Measurements from ENCODE around the gene PCGF5. TPM values are rescaled to one million over a fixed set of nuclear protein-coding genes. Genes with fewer than 3 reads are reported as not detected.
"Not testable (repeated sequence)": the region's sequence is repeated elsewhere in the genome, so short reads cannot be mapped to it uniquely, and the experiment has no call there.

The PCGF5 gene
- total RNA-seq, 1 donor from 2014 or later = 38.6 TPM

GRCh38 chr10:91208642-91209041, 11.8 kb upstream of the PCGF5 start:
- DNase-seq (ENCODE audit: low spot score) = no peak

DNA sequence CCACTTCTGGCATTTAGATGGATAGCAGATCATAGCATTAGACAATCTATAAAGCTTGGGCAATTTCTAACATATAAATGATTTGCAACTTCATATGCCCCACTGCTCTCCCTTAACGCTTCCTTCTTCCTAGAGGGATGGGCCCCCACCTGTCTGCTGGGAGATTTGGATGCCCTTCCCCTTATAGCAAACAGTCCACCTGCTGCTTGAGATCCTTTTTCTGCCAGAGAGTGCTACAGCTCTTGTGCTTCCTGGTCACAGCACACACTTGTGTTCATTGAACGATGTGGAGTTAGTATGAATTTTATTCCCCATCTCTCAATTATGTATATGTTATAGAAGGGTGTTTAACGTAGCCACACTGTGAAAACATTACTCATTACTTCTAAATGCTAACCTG, 10.4 kb upstream of the PCGF5 start:
- no peak for DNase-seq (ENCODE audit: low spot score)

DNA sequence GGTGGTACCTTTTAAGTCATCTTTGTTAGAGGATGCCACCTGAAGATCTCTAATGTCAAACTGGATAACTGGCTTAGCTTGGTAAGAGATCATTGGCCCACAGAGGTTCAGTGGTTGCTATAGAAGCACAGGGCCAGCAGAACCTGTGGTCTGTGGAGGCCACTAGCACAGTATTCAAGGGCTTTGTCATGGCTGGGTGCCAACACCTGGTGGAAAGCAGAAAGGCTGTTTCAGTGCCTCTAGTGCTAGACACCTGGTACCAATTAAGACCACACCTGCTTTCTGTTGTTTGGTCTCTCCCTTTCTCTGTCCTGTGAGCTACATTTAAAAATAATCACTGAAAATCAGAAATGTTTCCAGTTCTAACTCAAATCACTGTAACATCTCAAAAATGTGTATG, 10.0 kb upstream of the PCGF5 start:
- DNase-seq (ENCODE audit: low spot score) = no peak

- DNase-seq (ENCODE audit: low spot score) = no peak
Observed at GRCh38 chr10:91211675-91212074, 8.8 kb upstream of the PCGF5 start.

DNA sequence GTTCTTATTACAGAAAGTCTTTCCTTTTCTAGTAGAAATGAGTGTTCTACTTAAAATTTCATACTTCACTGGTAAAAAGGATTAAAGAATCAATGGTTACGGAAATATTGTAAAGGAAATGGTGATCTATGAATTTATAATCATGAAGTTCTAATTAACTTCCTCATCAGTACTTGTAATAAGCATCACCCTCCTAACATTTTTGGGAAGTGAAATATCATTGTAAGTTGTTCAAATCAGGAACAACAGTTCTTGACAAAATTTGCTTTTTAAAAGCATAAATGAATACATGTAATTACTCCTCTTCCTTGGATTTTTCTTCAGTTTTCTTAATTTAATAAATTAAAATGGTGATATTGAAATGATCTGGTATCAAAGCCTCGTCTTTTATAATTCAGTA, 5.6 kb upstream of the PCGF5 start:
- DNase-seq (ENCODE audit: low spot score) = no peak

- no peak for DNase-seq (ENCODE audit: low spot score)
Observed at GRCh38 chr10:91215384-91215783, 5.1 kb upstream of the PCGF5 start.

- DNase-seq (ENCODE audit: low spot score) = no peak
Observed at GRCh38 chr10:91219371-91220193, 881 bp upstream of the PCGF5 start.

GRCh38 chr10:91220954-91221675, 652 bp downstream of the PCGF5 start:
- DNase-seq (ENCODE audit: low spot score) = no peak

DNA sequence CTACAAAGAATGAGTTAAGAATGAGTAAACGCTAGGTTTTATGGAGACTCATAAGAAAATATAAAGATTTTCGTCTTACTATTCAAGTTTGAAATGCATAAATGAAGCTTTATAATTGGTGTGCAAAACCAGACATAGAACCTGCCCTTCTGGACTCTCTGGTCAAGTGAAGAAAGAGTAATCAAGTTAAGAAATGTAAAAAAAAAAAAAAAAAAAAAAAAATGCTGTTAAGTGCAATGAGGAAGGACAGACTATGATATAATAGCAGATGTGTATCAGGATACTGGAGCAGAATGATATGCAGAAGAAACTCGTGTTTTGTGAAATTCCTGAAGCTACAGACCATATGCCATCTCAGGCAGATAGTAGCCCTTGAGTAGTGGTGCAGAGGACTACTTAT, 5.6 kb downstream of the PCGF5 start:
- no peak for DNase-seq (ENCODE audit: low spot score)

- no peak for DNase-seq (ENCODE audit: low spot score)
Observed at GRCh38 chr10:91227576-91227975, 7.1 kb downstream of the PCGF5 start.

DNA sequence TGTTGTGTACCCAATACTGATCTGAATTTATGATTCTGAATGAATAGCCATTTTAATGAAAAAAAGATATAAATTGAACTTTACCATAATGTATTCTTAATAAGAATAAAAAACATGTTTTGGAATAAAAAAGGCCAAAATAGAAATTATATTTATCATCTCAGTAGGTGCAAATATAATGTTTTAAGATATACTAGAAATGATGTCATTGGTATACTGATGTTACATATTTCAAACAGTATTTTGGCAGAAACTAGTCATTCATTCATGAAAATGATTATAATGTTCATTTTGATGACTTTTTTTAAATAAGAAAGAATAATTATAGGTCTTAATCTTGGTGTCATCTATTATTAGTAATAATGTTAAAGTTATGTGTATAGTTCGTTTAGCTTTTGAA, 9.2 kb downstream of the PCGF5 start:
- DNase-seq (ENCODE audit: low spot score) = no peak

DNA sequence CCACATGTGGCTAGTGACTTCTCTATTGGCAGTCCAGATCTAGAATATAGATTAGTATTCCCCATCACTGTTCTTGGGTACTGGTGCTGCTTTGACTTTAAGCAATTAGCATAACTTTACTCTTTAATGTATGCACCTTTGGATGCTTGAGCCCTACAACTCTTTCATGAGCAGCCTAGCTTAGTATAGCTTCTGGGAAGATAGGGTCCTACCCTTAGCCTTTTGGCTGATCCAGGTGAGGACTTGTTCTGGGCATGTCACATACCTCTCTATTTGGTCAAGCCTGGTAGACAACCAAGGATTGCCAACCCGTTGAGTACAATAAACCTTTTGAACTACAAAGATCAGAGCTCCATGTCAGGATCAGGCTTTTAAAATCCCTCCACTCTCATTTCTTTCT, 17.7 kb downstream of the PCGF5 start:
- DNase-seq (ENCODE audit: low spot score) = no peak

DNA sequence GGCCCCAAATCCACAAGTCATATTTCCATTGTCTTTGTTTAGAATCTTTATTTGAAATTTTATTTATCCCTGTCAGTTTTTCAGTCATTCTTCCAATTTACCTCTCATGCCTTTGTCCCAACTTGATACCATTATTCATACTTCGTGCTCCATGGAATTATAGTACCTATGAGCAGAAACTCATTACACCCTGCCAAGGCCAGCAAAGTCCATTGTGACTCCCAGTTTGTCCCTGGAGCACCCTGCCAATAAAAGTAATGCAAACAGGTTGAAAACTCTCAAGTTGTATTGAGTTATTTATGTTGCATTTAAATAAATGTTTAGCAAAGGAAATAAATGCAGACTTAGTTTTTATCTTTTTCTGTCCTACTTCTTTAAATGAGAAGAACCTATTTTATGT, 19.3 kb downstream of the PCGF5 start:
- no peak for DNase-seq (ENCODE audit: low spot score)

GRCh38 chr10:91242940-91243339, 22.5 kb downstream of the PCGF5 start:
- DNase-seq (ENCODE audit: low spot score) = no peak

- no peak for DNase-seq (ENCODE audit: low spot score)
Observed at GRCh38 chr10:91247360-91248111, 27.1 kb downstream of the PCGF5 start.

DNA sequence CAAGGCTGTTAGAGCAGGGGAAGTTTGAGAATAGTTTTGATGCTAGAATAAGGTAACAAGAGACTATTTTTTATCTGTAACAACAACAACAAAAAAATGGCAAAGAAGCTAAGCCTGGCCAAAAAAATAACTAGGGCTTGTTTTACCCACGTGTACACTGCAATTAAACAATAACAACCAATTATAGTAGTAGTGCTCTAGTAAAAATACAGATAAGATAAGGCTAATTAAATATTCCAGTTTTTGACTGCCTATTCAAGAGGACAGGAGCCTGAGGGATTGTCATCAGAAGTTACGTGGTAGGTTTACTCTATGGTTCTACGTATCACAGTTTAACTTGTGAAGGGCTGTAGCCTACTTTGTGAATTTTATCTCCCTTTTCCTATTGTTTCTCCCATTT, 29.2 kb downstream of the PCGF5 start:
- no peak for DNase-seq (ENCODE audit: low spot score)

GRCh38 chr10:91250341-91250740, 29.9 kb downstream of the PCGF5 start:
- DNase-seq (ENCODE audit: low spot score) = no peak

DNA sequence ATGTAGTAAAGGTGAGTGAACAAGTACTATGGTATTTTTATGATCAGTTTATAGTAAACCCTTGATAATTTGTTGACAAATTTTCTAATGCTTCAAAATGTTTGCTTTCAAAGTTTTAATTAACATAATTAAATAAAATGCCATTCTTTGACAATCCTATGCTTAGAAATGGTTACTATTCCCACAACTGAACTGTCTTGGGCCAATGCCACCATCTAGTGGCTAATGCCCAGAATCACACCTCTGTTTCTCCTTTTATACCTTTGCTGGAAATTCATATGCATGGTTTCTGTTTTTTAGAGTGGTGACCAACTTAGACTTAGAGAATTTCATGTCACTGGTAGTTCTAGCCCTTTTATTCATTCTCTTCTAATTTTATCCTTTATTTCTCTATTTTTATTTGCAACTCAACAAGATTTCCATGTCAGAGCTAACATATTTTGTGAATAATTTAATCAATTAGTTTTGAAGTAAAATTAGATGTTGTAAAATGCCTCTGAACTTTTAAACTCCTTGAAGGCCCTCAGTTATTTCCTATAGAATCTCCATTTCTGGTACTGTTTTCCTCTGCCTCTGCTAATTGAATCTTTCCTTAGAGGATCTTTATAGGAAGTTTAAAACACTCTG, 31.1 kb downstream of the PCGF5 start:
- no peak for DNase-seq (ENCODE audit: low spot score)

DNA sequence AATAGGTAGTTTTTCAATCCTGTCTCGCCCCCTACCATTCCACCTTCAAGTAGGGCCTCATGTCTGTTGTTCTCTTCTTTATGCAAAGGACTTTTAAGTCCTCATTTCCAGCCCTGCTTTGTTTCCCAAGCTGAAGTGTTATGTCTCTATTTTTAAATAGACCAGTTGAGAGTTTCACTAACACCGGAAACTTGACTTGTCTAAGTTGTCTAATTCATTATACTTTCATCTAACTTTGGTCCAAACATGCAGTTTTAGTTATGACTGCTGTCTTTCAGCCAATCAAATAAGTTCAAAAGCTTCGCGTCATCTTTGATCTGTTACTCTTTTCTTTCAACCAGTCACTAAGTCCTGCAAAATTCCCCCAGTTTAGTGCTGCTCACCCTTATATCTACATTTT, 32.8 kb downstream of the PCGF5 start:
- DNase-seq (ENCODE audit: low spot score) = no peak

- DNase-seq (ENCODE audit: low spot score) = no peak
Observed at GRCh38 chr10:91257310-91257709, 36.8 kb downstream of the PCGF5 start.

GRCh38 chr10:91260417-91260816, 40.0 kb downstream of the PCGF5 start:
- not testable (repeated sequence) for DNase-seq (ENCODE audit: low spot score)

DNA sequence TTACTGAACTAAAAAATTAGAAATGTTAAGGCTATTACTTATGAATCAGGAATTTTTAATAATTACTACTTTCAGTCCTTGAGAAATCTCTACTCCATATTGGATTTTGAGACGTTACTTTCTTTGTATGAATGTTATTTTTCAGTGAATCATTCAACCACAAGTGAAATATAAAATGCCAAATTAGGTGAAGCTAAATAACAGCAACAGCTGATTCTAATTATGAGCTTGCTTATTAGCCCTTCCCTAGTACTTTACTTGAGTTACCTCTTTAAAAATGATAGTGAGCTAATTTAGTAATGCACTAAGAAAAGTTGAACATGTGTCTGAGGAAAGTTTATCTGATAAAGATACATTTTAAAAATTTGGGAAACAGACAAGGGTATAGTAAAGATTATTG, 51.4 kb downstream of the PCGF5 start:
- DNase-seq (ENCODE audit: low spot score) = no peak
